Pons (tissue), 1 donor: ENCODE results near the gene NCS1.
"Not testable (repeated sequence)": the region's sequence is repeated elsewhere in the genome, so short reads cannot be mapped to it uniquely, and the experiment has no call there.

Experiments
- DNase-seq: peaks from one replicate; pipeline ENCODE4 v3.0.0-alpha.2; 2016; ENCODE audit warnings: low spot score

NCS1 gene

DNA sequence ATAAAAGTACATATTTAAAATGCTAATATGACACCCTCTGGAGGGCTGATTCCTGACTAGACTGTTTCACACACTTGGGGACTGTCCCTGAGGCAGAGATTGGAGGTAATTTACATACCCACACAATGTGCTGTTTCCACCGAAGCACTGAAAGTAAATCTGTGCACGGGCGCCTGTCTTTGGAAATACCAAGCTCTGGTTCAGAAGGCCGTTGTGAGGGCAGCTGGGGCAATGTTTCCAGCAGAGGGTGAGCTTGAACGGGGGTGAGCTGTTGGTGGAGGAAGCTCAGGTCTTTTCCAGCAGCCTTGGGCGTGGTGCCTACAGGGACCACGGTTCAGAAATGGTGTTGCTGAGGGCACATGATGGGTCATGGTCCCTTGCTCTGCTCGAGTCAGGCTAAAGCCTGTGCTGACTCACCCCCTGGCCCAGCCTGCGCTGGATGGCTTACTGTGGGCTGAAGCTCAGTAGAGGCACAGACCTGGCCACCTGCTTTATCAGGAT, 67.6 kb downstream of the NCS1 start:
- no peak for DNase-seq

GRCh38 chr9:130240410-130241197, 68.4 kb downstream of the NCS1 start:
- DNase-seq = peak; percentile 87

DNA sequence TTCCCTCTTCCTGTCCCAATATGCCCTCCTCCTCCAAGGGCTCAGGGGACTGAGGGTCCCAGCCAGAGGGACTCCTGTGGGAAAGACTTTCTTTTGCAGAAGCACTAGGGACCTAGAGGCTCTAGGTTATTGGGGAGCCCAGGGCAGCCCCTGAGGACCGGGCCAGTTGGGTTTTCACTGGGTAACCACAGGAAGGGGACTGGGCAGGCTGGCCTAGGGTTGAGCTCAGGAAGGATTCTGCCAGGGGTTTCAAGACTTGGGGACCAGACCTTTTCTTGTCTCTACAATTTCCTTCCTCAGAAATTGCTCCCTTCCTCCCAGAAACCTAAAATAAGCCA, 69.0 kb downstream of the NCS1 start:
- no peak for DNase-seq

- DNase-seq = no peak
Observed at GRCh38 chr9:130242270-130243014, 70.2 kb downstream of the NCS1 start.

- peak; percentile 26 for DNase-seq
Observed at GRCh38 chr9:130243015-130243881, 71.0 kb downstream of the NCS1 start.

DNA sequence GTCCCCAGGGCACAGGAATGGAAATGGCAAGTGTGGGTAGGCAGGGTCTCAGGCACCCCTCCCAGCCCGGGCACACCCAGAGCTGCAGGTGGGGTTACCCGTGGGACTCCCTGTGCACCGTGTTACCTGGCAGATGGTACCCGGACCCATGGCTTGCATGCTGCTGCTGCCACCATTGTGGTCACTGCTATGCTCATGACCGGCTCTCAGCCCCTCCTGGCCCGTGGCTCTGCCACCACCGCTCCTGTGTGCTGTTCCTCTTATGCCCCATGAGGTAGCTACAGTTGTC, 71.6 kb downstream of the NCS1 start:
- no peak for DNase-seq

DNA sequence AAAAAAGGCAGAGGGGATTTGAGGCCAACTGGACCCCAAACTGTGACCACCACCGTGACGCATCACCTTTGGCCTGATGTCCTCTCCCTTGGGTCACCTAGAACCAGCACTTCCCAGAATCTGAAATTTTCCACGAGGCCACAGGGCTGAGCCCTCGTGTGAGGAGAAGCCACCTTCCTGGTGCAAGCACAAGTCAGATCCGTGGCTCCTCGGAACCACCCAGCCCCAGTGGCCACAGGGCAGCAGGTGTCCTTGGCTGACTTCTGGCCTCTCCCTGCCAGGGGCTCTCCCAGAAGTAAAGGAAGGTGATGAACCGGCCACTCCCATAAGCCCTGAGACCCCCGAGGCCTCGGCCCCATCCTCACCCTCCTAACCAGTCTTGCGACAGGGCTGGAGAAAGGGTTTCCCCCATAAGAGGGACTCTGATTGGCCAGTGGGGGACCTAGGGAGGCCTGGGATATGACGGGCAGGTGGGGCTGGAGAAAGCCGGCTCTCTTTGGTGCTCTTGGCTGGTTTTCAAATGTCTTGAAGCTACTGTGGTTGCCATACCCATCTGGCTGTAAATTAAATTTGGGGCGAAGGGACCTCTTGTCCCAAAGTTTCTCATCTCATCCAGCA, 72.5 kb downstream of the NCS1 start:
- DNase-seq = no peak

GRCh38 chr9:130245474-130245873, 73.3 kb downstream of the NCS1 start:
- no peak for DNase-seq

- DNase-seq = no peak
Observed at GRCh38 chr9:130246126-130246525, 73.9 kb downstream of the NCS1 start.

GRCh38 chr9:130254747-130255630, 82.8 kb downstream of the NCS1 start:
- DNase-seq = no peak

- no peak for DNase-seq
Observed at GRCh38 chr9:130255631-130256134, 83.5 kb downstream of the NCS1 start.

GRCh38 chr9:130256644-130257043, 84.4 kb downstream of the NCS1 start:
- DNase-seq = no peak

- not testable (repeated sequence) for DNase-seq
Observed at GRCh38 chr9:130258137-130258536, 85.9 kb downstream of the NCS1 start.

GRCh38 chr9:130259044-130259443, 86.8 kb downstream of the NCS1 start:
- DNase-seq = no peak

GRCh38 chr9:130260816-130261765, 88.9 kb downstream of the NCS1 start:
- DNase-seq = no peak

GRCh38 chr9:130262061-130262745, 90.0 kb downstream of the NCS1 start:
- no peak for DNase-seq

DNA sequence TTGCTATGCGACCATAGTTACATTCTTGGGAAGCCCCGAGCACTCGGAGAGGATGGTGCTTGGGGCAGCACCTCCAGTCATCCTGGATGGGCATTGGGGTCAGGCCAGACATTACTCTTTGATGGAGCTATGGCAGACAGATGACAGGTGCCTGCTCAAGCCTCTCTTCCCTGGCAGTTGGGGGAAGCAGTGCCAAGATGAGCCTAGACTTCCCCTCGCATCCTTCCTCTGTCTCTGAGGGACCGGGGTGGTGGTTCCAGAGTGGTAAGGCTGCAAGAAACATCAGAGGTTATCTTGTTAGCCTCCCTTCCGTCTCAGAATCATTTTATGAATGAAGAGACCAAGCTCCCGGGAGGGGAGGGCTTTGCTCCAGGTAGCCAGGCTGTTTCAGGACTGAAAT, 90.6 kb downstream of the NCS1 start:
- no peak for DNase-seq

DNA sequence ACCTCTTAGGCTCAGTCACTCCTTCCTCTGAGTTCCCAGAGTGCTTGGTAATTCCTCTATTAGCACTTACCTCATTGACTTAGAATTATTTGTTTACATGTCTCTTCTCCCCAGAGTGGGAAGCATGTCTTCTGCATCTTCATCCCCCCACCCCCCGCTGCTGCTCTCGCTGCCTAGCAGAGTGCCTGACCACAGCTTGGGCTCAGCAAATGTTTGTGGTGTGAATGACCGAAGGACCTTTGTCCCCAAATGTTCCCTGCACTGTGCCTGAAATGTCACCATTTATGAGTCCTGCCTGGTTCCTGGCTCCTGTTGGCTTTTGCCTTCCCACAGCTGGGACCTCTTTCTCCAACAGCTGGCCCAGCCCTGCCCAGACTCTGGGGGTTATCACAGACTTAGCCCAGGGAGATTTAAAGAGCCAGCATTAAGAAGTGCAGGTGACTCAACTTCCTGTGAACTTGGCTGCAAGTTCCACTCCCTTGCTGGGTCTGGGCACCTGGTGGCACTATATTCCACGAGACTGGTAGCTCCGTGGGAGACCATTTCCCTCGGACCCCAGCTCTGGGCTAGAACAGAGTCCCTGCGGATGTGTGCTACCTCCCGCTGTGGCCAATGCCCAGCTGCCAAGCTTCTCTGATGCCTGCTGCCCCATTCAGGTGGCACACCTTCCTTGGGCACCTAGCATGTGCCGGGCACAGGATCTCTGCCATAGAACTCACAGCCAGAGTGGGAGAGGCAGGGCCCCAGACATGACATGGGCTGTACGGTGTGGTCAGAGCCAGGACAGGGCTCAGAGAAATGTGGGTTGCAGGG, 91.6 kb downstream of the NCS1 start:
- DNase-seq = no peak
